Measurements from ENCODE around the gene SFN.
"Not testable (repeated sequence)": the region's sequence is repeated elsewhere in the genome, so short reads cannot be mapped to it uniquely, and the experiment has no call there.

The SFN gene

DNA sequence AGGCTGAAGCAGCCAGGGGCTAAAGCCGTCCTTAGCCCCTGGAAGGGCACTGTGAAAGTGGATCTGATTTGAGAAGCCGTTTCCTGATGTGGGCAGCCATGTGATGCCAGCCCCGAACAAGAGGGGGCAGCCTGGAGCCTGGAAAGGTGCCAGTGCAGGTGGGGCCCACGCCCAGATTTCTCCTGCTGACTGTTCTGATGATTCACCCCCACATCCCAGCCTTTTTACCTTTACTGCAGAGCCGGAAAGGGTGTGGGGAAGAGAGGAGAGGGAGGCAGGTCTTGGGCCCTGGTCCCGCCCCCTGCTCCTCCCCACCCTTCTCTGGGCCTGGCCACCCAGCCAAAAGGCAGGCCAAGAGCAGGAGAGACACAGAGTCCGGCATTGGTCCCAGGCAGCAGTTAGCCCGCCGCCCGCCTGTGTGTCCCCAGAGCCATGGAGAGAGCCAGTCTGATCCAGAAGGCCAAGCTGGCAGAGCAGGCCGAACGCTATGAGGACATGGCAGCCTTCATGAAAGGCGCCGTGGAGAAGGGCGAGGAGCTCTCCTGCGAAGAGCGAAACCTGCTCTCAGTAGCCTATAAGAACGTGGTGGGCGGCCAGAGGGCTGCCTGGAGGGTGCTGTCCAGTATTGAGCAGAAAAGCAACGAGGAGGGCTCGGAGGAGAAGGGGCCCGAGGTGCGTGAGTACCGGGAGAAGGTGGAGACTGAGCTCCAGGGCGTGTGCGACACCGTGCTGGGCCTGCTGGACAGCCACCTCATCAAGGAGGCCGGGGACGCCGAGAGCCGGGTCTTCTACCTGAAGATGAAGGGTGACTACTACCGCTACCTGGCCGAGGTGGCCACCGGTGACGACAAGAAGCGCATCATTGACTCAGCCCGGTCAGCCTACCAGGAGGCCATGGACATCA lies at the start of gene SFN:
SFN (plus strand) TSS at position 369 of the 904 bp plus-strand sequence; CDS start at position 433, 64 bp downstream.
- DNase-seq = no peak

DNA sequence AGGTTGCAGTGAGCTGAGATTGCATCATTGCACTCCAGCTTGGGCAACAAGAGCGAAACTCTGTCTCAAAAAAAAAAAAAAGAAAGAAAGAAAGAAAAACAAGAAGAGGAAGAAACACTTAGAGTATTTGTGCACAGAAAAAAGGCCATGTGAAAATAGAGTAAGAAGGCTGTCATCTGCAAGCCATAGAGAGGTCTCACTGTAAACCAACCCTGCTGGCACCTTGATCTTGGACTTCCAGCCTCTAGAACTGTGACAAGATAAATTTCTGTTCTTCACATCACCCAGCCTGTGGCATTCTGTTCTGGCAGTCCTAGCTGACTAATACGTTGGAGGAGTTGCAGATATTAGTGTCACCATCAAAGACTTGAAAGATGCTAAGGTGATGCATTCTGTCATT lies 48.6 kb upstream of the SFN start:
- no peak for DNase-seq

- DNase-seq = no peak
Observed at GRCh38 chr1:26814893-26815292, 48.1 kb upstream of the SFN start.

- DNase-seq = no peak
Observed at GRCh38 chr1:26820784-26821269, 42.1 kb upstream of the SFN start.

DNA sequence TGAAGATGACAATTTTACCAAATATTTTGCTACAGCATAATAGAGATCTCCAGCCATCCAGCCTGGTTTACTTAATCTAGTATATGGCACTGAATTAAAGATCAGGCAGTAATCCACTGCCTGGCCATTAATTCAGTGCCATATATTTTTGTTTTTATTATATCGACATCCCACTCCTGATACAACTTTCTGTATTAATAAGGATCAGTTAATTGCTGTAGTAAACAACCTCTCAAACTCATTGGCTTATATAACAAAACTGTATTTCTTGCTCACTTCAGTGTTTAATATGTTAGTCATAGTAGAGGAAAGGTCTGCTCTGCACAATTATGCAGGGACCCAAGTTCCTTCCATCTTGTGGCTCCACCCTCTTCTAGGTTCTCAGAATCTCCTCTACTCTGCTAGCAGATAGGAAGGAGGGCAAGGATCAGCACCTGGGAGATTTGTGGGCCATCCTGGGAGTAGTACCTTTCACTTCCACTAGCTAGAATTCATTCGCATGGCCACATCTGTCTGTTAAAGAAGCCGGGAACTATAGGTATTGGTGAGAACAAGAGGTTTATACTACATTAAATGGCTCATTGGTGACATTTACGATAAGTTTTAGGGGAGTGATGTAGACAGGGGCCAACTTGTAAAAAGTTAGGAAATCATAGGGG lies 40.1 kb upstream of the SFN start:
- DNase-seq = no peak

DNA sequence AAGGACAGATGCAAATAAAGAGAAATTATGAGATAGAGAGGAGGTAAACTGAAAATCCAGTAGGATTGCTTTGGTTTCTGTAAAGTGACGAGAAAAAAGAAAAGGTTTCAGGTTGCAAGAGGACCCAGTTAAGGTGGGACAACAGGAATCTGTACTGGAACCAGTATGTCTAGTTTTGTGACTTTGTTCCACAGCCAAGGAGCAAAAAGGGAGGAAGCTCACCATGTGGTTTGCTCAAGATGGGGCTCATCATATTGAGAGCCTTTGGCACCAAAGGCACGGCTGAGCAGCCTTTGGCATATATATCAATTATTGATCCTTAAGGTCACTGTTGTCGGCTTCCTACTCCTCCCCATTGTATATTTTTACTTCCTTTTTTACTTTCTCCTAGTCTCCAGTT lies 38.2 kb upstream of the SFN start:
- DNase-seq = no peak

DNA sequence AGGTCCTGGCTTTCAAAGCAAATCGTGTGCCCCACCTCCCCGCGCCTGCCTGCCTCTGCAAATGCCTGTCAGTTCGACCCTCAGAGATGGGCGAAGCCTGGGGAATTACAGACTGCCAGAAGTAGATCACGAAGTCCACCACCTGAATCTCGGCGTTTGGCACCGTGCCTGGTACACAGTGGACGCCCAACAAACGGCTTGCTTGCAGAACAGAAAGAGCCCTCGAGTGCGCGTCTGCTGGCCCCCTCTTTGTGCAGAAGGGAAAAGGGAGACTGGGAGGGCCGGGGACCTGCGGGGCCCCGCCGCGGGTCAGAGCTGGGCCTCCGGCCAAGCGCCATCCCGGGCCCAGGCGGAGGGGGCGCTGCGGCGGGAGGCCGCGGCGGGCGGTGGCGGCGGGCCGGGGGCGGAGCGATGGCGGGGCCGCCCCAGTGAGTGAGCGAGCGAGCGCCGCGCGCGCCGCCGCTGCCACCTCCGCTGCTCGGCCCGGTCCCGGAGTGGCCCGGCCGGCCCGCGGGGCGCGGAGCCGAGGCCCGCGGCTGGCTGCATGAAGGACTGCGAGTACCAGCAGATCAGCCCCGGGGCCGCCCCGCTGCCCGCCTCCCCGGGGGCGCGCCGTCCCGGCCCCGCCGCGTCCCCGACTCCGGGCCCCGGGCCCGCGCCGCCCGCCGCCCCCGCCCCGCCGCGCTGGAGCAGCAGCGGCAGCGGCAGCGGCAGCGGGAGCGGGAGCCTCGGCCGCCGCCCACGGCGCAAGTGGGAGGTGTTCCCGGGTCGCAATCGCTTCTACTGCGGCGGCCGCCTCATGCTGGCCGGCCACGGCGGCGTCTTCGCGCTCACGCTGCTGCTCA lies 36.5 kb upstream of the SFN start, which contains the start of gene ZDHHC18:
ZDHHC18 (plus strand) TSS at position 428 of the 845 bp plus-strand sequence; CDS start at position 545, 117 bp downstream.
- DNase-seq = no peak

DNA sequence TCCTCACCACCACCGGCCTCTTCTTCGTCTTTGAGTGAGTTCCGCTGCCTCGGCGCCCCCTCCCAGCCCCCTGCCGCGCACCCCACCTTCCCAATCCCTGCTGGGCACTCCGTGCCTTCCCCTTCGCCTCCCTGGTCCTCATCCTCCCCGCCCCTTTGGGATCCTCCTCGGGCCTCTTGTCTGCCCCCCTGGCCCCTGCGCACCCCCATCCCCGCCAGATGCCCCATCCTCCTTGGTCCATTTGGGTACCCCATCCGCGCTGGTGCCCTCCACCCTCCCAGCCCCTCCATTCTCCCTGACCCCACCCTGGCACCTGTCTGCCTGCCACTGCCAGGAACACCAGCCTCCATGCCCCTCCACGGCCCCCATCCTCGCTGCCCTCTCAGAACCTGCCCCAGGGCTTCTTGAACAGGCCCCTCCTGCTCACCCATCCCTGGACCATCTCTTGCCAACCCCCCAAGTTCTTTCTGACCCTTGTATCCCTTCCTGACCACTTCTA lies 35.8 kb upstream of the SFN start:
- no peak for DNase-seq

GRCh38 chr1:26827663-26828062 lies 35.3 kb upstream of the SFN start:
- no peak for DNase-seq

GRCh38 chr1:26828411-26828991 lies 34.4 kb upstream of the SFN start:
- no peak for DNase-seq

GRCh38 chr1:26829184-26829911 lies 33.6 kb upstream of the SFN start:
- no peak for DNase-seq

DNA sequence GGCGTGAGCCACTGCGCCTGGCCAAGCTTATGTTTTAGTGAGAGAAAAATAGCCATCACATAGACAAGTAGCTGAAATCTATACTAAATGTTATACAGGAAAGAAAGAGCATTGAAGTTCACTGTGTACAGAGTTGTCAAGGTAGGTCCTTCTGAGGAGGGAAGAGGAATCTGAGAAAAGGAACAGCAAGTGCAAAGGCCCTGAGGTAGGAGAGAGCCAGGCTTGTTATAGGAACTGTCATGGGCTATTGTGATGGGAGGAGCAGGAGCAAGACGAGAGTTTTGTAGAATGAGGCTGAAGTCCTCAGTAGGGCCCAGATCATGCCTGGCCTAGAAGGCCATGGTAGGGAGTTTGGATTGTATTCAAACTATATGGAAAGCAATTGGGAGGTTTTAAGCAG lies 31.9 kb upstream of the SFN start:
- DNase-seq = no peak

- DNase-seq = no peak
Observed at GRCh38 chr1:26831546-26832248, 31.3 kb upstream of the SFN start.

GRCh38 chr1:26832249-26832960 lies 30.5 kb upstream of the SFN start:
- no peak for DNase-seq

DNA sequence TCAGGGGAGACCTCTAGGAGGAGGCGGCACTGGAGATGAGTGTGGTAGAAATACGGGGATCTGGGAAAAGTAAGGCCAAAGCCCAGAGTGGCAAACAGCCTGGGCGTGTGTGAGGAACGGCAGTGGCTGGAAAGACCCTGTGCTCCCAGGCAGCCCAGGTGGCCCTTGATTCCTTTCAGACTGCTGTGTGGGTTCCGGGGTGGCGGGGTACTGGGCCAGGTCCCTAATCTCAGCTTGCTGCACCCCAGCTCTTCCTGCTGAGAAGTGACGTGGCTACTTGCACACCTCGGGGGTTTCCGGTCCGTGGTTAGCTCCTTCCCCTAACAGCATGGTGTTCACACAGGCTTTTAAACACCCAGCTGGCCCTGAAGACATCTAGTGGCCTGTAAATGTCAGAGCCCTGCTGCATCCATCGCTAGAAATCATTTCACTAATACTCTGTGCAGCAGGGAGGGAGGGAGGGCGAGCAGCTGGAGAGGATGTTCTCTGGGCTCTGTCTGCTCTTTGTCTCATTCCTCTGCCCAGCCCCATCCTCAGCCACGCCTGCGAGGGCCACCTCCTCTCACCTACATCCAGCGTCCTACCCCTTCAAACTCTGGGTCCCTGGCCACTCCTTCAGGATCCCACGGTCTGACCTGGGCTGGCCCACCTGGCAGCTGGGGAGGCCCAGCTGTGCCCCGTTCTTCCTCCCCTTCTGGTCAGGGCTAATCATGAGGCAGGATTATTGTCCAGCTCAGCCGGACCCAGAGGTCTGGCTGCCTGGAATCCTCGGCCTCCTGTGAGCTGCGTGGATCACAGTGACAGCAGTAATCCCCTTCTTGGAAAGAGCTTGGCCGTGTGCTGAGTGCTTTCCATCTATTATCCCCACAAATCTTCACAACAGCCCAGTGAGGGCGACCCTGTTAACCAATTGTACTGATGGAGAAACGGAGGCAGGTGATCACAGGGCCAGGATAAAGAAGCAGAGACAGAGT lies 29.2 kb upstream of the SFN start:
- DNase-seq = no peak

DNA sequence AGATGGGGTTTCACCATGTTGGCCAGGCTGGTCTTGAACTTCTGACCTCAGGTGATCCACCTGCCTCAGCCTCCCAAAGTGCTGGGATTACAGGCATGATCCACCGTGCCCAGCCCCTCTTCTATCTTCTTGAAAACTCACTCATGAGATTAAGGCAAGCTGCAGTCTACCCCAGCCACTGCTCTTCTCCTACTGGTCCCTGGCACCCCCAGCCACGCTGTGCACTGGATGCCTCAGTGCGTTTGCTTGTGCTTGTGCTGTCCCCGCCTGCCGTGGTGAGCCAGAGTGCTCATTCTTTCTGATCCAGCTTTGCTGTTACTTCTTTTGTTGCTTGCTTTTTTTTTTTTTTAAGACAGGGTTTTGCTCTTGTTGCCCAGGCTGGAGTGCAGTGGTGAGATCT lies 25.3 kb upstream of the SFN start:
- not testable (repeated sequence) for DNase-seq

- DNase-seq = no peak
Observed at GRCh38 chr1:26838474-26839338, 24.2 kb upstream of the SFN start.

- DNase-seq = no peak
Observed at GRCh38 chr1:26839339-26839722, 23.6 kb upstream of the SFN start.

Data from NCI-H1694 (cell line).